CD14-positive monocyte (primary cell): ENCODE data around the gene DVL2. TPM values are rescaled to one million over a fixed set of nuclear protein-coding genes. Genes with fewer than 3 reads are reported as not detected.

ENCODE experiments used
- DNase-seq, 3 donors: peaks; one replicate each; pipeline ENCODE4 v3.0.0-alpha.2; 2011 to 2022
- H2AFZ ChIP-seq: 2 replicates; pipeline ENCODE4 v1.6.0; 2012; ENCODE audit warnings: mild to moderate bottlenecking, low read depth, low read length, inconsistent platforms; ENCODE audit not compliant: insufficient read depth, poor library complexity, severe bottlenecking
- H3K27ac ChIP-seq, 2 donors: 1 replicate in 1 of 2; 2 replicates in 1 of 2; pipeline ENCODE4 v1.5.1; 2012 to 2013; ENCODE audit warnings: low read length in 2 of 2, control low read depth in 1 of 2, inconsistent platforms in 1 of 2, low read depth in 1 of 2, mild to moderate bottlenecking in 1 of 2
- H3K27me3 ChIP-seq, 2 donors: one replicate each; pipeline versions ENCODE4 v1.6.0 to v1.6.1; 2011 to 2013; ENCODE audit warnings: low read length in 2 of 2; ENCODE audit not compliant: control insufficient read depth in 2 of 2, insufficient read depth in 2 of 2
- H3K36me3 ChIP-seq, 2 donors: replicated peaks in 1 of 2; 1 replicate in 1 of 2; 2 replicates in 1 of 2; pipeline versions ENCODE4 v1.5.1 to v1.6.1; 2012 to 2013; ENCODE audit warnings: low read length in 2 of 2, control low read depth in 1 of 2, inconsistent platforms in 1 of 2, mild to moderate bottlenecking in 1 of 2; ENCODE audit not compliant: insufficient read depth in 2 of 2, control insufficient read depth in 1 of 2
- H3K4me1 ChIP-seq, 2 donors: 1 replicate in 1 of 2; 2 replicates in 1 of 2; pipeline versions ENCODE4 v1.5.1 to v1.6.1; 2012 to 2013; ENCODE audit warnings: low read length in 2 of 2, control low read depth in 1 of 2, inconsistent platforms in 1 of 2, mild to moderate bottlenecking in 1 of 2, moderate library complexity in 1 of 2; ENCODE audit not compliant: insufficient read depth in 2 of 2, control insufficient read depth in 1 of 2
- H3K4me2 ChIP-seq: replicated peaks from 2 replicates; pipeline ENCODE3; 2012; ENCODE audit warnings: low read length, moderate library complexity, mild to moderate bottlenecking; ENCODE audit not compliant: poor library complexity, severe bottlenecking; ENCODE audit errors: extremely low read depth
- H3K4me3 ChIP-seq, 3 experiments: fragments of 200-600 bp in 1 of 3; sonication (generic) in 1 of 3; replicated peaks in 1 of 3; 1 replicate in 2 of 3; 2 replicates in 1 of 3; pipeline ENCODE4 v1.5.1; 2011 to 2013; ENCODE audit warnings: low read length in 3 of 3, mild to moderate bottlenecking in 3 of 3, control low read depth in 2 of 3, low read depth in 2 of 3, inconsistent platforms in 1 of 3, moderate library complexity in 1 of 3
- H3K79me2 ChIP-seq: 2 replicates; pipeline ENCODE4 v1.6.0; 2012; ENCODE audit warnings: mild to moderate bottlenecking, control low read depth, inconsistent platforms, low read length, moderate library complexity; ENCODE audit not compliant: insufficient read depth
- H3K9ac ChIP-seq: 2 replicates; pipeline ENCODE4 v1.6.0; 2017; ENCODE audit warnings: low read length, mild to moderate bottlenecking; ENCODE audit not compliant: insufficient read depth, poor library complexity, severe bottlenecking
- H3K9me3 ChIP-seq, 2 donors: replicated peaks in 1 of 2; 1 replicate in 1 of 2; 2 replicates in 1 of 2; pipeline versions ENCODE4 v1.5.1 to v1.6.1; 2012 to 2013; ENCODE audit warnings: low read length in 2 of 2, control low read depth in 1 of 2; ENCODE audit not compliant: control insufficient read depth in 1 of 2, insufficient read depth in 1 of 2
- H4K20me1 ChIP-seq: 2 replicates; pipeline ENCODE4 v1.6.0; 2012; ENCODE audit warnings: mild to moderate bottlenecking, low read length, control low read depth, moderate library complexity; ENCODE audit not compliant: insufficient read depth
- H3K27ac Mint-ChIP-seq, 7 donors: one replicate each; pipeline ENCODE4 v1.8.0; 2020; ENCODE audit warnings: mild to moderate bottlenecking in 7 of 7, mixed read lengths in 7 of 7, moderate library complexity in 6 of 7, inconsistent platforms in 2 of 7
- H3K27me3 Mint-ChIP-seq, 3 donors: one replicate each; pipeline ENCODE4 v1.8.0; 2021 to 2022; ENCODE audit warnings: low read depth in 3 of 3, mild to moderate bottlenecking in 3 of 3, mixed read lengths in 3 of 3, moderate library complexity in 3 of 3, inconsistent platforms in 1 of 3
- H3K36me3 Mint-ChIP-seq, 2 donors: one replicate each; pipeline ENCODE4 v1.8.0; 2020; ENCODE audit warnings: mixed read lengths in 2 of 2, inconsistent platforms in 1 of 2, mild to moderate bottlenecking in 1 of 2
- H3K4me1 Mint-ChIP-seq: one replicate; pipeline ENCODE4 v1.8.0; 2020; ENCODE audit warnings: mild to moderate bottlenecking, mixed read lengths
- H3K4me3 Mint-ChIP-seq, 2 donors: one replicate each; pipeline ENCODE4 v1.8.0; 2020; ENCODE audit warnings: mild to moderate bottlenecking in 2 of 2, mixed read lengths in 2 of 2, moderate library complexity in 1 of 2
- H3K9me3 Mint-ChIP-seq, 7 donors: one replicate each; pipeline ENCODE4 v1.8.0; 2020 to 2022; ENCODE audit warnings: mixed read lengths in 7 of 7, mild to moderate bottlenecking in 6 of 7, moderate library complexity in 6 of 7, inconsistent platforms in 2 of 7
- CTCF ChIP-seq: fragments of 200-600 bp; IDR thresholded peaks from one replicate; pipeline ENCODE4 v1.8.0; 2022; ENCODE audit warnings: antibody characterized with exemption, mild to moderate bottlenecking
- WGBS: methylation state at CpG from one replicate; pipeline ENCODE4 v1.1.5; 2013; ENCODE audit warnings: missing lambda C conversion rate; ENCODE audit not compliant: insufficient coverage; 5-methylcytosine and 5-hydroxymethylcytosine counted together
- intact Hi-C, 2 donors: fragments of 100-400 bp; cut with micrococcal nuclease; formaldehyde crosslinking; loops; one replicate each; pipeline versions ENCODE4 v1.15.0 to v1.15.1; 2023
- polyA plus RNA-seq, 3 donors: library from polyadenylated mRNA; depleted of rRNA in 1 of 3; unstranded in 2 of 3; stranded (reverse) in 1 of 3; fragments of 300-500 nt in 2 of 3; fragments of >200 nt in 1 of 3; fragmentation: Illumina TruSeq in 2 of 3; gene quantifications; 1 replicate in 2 of 3; 2 replicates in 1 of 3; pipeline ENCODE4 v1.2.3, GENCODE V29; 2012 to 2021

The DVL2 gene
- polyA plus RNA-seq, 3 donors: 6.7 to 7.8 (median 7.0) TPM

GRCh38 chr17:7192271-7192937 lies 41.9 kb downstream of the DVL2 start:
- 93% methylated on average over 10 of the region's 12 CpGs for WGBS
- no peaks in the 10 kb centered on the region for H3K9me3 Mint-ChIP-seq
- H3K4me2 ChIP-seq: no peak overlapping the region
- no peak overlapping the region for H3K27ac ChIP-seq
- no peak overlapping the region for H3K4me3 ChIP-seq
- no peaks in the 10 kb centered on the region for H3K4me1 Mint-ChIP-seq
- no peak overlapping the region for H2AFZ ChIP-seq
- intact Hi-C loops: no loop called here
- peaks cover 62 to 88% of the 10 kb centered on the region in 2 donors for H3K36me3 Mint-ChIP-seq
- TF ChIP-seq CTCF: no peak
- DNase-seq: no peak
- H3K4me1 ChIP-seq: no peaks in the 10 kb centered on the region
- H3K36me3 ChIP-seq: peaks cover 63 to 69% of the 10 kb centered on the region in 2 donors
- H3K79me2 ChIP-seq: no peaks in the 10 kb centered on the region
- peak overlapping the region in 4 of 7 donors; percentile 63 to 78 (median 68) for H3K27ac Mint-ChIP-seq
- H3K9me3 ChIP-seq: no peaks in the 10 kb centered on the region
- no peaks in the 10 kb centered on the region for H3K27me3 ChIP-seq
- H3K27me3 Mint-ChIP-seq: no peaks in the 10 kb centered on the region
- no peak overlapping the region for H3K4me3 Mint-ChIP-seq
- no peak overlapping the region for H3K9ac ChIP-seq
- peaks cover 5% of the 10 kb centered on the region for H4K20me1 ChIP-seq

- H3K27ac Mint-ChIP-seq: peak overlapping the region in 3 of 7 donors; percentile 52 to 71 (median 63)
- DNase-seq: no peak
- 97% methylated on average over 19 of the region's 26 CpGs for WGBS
Measured at GRCh38 chr17:7191571-7192270, 42.6 kb downstream of the DVL2 start.

More at GRCh38 chr17:7191571-7192270, 42.6 kb downstream of the DVL2 start:
- H3K36me3 ChIP-seq: peaks cover 57 to 62% of the 10 kb centered on the region in 2 donors
- H3K27ac ChIP-seq: no peak overlapping the region
- Mint-ChIP-seq H3K36me3 (peaks cover 56 to 81% of the 10 kb centered on the region in 2 donors), H3K9me3 (no peaks in the 10 kb centered on the region), H3K4me3 (no peak overlapping the region), H3K4me1 (peaks cover 2% of the 10 kb centered on the region), H3K27me3 (no peaks in the 10 kb centered on the region)
- intact Hi-C loops: no loop called here
- H3K27me3 ChIP-seq: no peaks in the 10 kb centered on the region
- H3K4me3 ChIP-seq: no peak overlapping the region
- no peaks in the 10 kb centered on the region for H3K4me1 ChIP-seq
- no peak overlapping the region for H3K4me2 ChIP-seq
- peaks cover 5% of the 10 kb centered on the region for H4K20me1 ChIP-seq
- H3K9me3 ChIP-seq: no peaks in the 10 kb centered on the region
- H2AFZ ChIP-seq: no peak overlapping the region
- TF ChIP-seq CTCF: no peak
- H3K79me2 ChIP-seq: no peaks in the 10 kb centered on the region
- no peak overlapping the region for H3K9ac ChIP-seq
